GM12878 (cell line): Measurements from ENCODE around the gene TM9SF2. TPM values are rescaled to one million over a fixed set of nuclear protein-coding genes. Genes with fewer than 3 reads are reported as not detected.

Experiments
- BACH1 ChIP-seq: fragments of 450-650 bp; IDR thresholded peaks from 2 replicates; pipeline ENCODE4 v1.6.1; 2017; ENCODE audit warnings: mild to moderate bottlenecking, borderline replicate concordance
- CHD2 ChIP-seq: IDR thresholded peaks from 2 replicates; pipeline ENCODE4 v1.6.1; 2011; ENCODE audit warnings: low read depth, low read length, improper control_type of control experiment, borderline replicate concordance
- EGR1 ChIP-seq, 2 experiments: IDR thresholded peaks; 1 replicate in 1 of 2; 2 replicates in 1 of 2; pipeline ENCODE4 v1.6.1; 2011 to 2012; ENCODE audit warnings: low read depth in 2 of 2, low read length in 2 of 2, borderline replicate concordance in 1 of 2, mild to moderate bottlenecking in 1 of 2, moderate library complexity in 1 of 2
- HDGF ChIP-seq: fragments of 450-650 bp; IDR thresholded peaks from 2 replicates; pipeline ENCODE4 v1.6.1; 2016; ENCODE audit warnings: antibody characterized with exemption
- JUNB ChIP-seq: IDR thresholded peaks from 2 replicates; pipeline ENCODE4 v1.6.1; 2016; ENCODE audit warnings: antibody characterized with exemption, mild to moderate bottlenecking
- NBN ChIP-seq: fragments of 450-650 bp; IDR thresholded peaks from 2 replicates; pipeline ENCODE4 v1.6.1; 2016
- PML ChIP-seq: IDR thresholded peaks from 2 replicates; pipeline ENCODE4 v1.6.1; 2012; ENCODE audit warnings: low read length, inconsistent platforms
- POU2F2 ChIP-seq: IDR thresholded peaks from 3 replicates; pipeline ENCODE4 v1.6.1; 2011; ENCODE audit warnings: low read depth, mild to moderate bottlenecking, low read length, borderline replicate concordance
- RFX5 ChIP-seq: IDR thresholded peaks from 2 replicates; pipeline ENCODE4 v1.6.1; 2011; ENCODE audit warnings: low read depth, low read length, improper control_type of control experiment
- TAF1 ChIP-seq: IDR thresholded peaks from 2 replicates; pipeline ENCODE4 v1.6.1; 2011; ENCODE audit warnings: mild to moderate bottlenecking, low read depth, low read length, borderline replicate concordance
- TCF3 ChIP-seq: IDR thresholded peaks from 2 replicates; pipeline ENCODE4 v1.6.1; 2012; ENCODE audit warnings: low read depth, mild to moderate bottlenecking, low read length, borderline replicate concordance; ENCODE audit not compliant: insufficient read depth
- polyA plus RNA-seq, 11 experiments: library from polyadenylated mRNA; depleted of rRNA in 4 of 11; unstranded in 6 of 11; stranded (reverse) in 5 of 11; fragments of >200 nt; fragmentation: Nextera tagmentation in 4 of 11; fragmentation: Illumina TruSeq in 1 of 11; extraction: Ambion mirVana in 4 of 11; extraction: Trizol in 1 of 11; gene quantifications; 1 replicate in 1 of 11; 2 replicates in 10 of 11; pipeline versions ENCODE4 v1.2.1 to v1.2.3, GENCODE V29; 2011 to 2016; ENCODE audit warnings: inconsistent platforms in 2 of 11, missing spikeins in 2 of 11, low read depth in 1 of 11
- total RNA-seq, 4 experiments: library from RNA; depleted of rRNA in 3 of 4; stranded (reverse); fragments of >200 nt in 3 of 4; fragmentation: Illumina TruSeq in 1 of 4; extraction: Trizol in 1 of 4; gene quantifications; 2 replicates each; pipeline versions ENCODE4 v1.2.1 to v1.2.3, GENCODE V29; 2013 to 2021
- TF ChIP-seq, protein P1 (sequence below): IDR thresholded peaks from 2 replicates; pipeline ENCODE4 v1.6.1; 2012; ENCODE audit warnings: improper control_type of control experiment, low read depth, low read length; ENCODE audit not compliant: insufficient replicate concordance
- TF ChIP-seq, protein P2 (sequence below): fragments of 450-650 bp; IDR thresholded peaks from 2 replicates; pipeline ENCODE4 v1.6.1; 2017; ENCODE audit warnings: mild to moderate bottlenecking, moderate library complexity
- TF ChIP-seq, protein P3 (sequence below): IDR thresholded peaks from 2 replicates; pipeline ENCODE4 v1.6.1; 2011; ENCODE audit warnings: borderline replicate concordance, low read depth, mild to moderate bottlenecking, moderate library complexity, low read length; ENCODE audit not compliant: insufficient read depth, poor library complexity, severe bottlenecking
- TF ChIP-seq, protein P4 (sequence below): fragments of 150-350 bp; IDR thresholded peaks from 2 replicates; pipeline ENCODE4 v1.6.1; 2014; ENCODE audit warnings: mild to moderate bottlenecking, low read depth, low read length

Gene TM9SF2
- total and polyA plus RNA-seq, 10 of the 15 experiments (the other 5 are each of a cell fraction or from before 2014, with no cell fraction given): 34.6 to 128 (median 79.2) TPM

DNA sequence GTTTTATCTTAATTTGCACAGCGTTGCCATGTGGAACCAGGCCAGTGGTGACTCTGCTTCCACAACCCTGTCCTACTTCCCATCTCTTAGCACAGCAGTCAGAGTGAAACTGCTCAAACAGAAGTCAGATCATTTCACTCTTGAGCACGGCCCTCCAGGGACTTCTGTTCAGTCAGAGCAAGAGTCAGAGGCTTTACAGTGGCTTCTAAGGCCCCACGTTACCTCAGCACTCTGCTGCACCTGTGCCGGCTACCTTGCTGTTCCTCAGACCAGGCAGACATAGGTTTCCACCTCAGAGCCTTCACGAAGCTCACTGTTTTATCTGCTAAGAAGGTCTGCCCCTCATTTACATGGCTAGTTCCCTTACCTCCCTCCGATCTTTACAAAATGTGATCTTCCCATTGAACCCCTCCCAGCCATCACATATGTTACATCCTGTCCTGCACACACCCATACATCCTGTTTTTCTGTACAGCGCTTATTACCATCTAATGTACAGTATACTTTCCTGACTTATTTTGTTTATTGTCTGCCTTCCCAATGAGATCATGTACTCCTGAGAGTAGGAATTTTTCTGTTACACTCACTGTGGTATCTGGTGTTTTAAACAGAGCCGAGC, 41.6 kb downstream of the TM9SF2 start (continued):
- TF ChIP-seq, protein P1, sequence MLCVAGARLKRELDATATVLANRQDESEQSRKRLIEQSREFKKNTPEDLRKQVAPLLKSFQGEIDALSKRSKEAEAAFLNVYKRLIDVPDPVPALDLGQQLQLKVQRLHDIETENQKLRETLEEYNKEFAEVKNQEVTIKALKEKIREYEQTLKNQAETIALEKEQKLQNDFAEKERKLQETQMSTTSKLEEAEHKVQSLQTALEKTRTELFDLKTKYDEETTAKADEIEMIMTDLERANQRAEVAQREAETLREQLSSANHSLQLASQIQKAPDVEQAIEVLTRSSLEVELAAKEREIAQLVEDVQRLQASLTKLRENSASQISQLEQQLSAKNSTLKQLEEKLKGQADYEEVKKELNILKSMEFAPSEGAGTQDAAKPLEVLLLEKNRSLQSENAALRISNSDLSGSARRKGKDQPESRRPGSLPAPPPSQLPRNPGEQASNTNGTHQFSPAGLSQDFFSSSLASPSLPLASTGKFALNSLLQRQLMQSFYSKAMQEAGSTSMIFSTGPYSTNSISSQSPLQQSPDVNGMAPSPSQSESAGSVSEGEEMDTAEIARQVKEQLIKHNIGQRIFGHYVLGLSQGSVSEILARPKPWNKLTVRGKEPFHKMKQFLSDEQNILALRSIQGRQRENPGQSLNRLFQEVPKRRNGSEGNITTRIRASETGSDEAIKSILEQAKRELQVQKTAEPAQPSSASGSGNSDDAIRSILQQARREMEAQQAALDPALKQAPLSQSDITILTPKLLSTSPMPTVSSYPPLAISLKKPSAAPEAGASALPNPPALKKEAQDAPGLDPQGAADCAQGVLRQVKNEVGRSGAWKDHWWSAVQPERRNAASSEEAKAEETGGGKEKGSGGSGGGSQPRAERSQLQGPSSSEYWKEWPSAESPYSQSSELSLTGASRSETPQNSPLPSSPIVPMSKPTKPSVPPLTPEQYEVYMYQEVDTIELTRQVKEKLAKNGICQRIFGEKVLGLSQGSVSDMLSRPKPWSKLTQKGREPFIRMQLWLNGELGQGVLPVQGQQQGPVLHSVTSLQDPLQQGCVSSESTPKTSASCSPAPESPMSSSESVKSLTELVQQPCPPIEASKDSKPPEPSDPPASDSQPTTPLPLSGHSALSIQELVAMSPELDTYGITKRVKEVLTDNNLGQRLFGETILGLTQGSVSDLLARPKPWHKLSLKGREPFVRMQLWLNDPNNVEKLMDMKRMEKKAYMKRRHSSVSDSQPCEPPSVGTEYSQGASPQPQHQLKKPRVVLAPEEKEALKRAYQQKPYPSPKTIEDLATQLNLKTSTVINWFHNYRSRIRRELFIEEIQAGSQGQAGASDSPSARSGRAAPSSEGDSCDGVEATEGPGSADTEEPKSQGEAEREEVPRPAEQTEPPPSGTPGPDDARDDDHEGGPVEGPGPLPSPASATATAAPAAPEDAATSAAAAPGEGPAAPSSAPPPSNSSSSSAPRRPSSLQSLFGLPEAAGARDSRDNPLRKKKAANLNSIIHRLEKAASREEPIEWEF: no peak
- peak; percentile 37; the same call in 1 of the 2 replicates for TF ChIP-seq RFX5
- TF ChIP-seq, protein P2, sequence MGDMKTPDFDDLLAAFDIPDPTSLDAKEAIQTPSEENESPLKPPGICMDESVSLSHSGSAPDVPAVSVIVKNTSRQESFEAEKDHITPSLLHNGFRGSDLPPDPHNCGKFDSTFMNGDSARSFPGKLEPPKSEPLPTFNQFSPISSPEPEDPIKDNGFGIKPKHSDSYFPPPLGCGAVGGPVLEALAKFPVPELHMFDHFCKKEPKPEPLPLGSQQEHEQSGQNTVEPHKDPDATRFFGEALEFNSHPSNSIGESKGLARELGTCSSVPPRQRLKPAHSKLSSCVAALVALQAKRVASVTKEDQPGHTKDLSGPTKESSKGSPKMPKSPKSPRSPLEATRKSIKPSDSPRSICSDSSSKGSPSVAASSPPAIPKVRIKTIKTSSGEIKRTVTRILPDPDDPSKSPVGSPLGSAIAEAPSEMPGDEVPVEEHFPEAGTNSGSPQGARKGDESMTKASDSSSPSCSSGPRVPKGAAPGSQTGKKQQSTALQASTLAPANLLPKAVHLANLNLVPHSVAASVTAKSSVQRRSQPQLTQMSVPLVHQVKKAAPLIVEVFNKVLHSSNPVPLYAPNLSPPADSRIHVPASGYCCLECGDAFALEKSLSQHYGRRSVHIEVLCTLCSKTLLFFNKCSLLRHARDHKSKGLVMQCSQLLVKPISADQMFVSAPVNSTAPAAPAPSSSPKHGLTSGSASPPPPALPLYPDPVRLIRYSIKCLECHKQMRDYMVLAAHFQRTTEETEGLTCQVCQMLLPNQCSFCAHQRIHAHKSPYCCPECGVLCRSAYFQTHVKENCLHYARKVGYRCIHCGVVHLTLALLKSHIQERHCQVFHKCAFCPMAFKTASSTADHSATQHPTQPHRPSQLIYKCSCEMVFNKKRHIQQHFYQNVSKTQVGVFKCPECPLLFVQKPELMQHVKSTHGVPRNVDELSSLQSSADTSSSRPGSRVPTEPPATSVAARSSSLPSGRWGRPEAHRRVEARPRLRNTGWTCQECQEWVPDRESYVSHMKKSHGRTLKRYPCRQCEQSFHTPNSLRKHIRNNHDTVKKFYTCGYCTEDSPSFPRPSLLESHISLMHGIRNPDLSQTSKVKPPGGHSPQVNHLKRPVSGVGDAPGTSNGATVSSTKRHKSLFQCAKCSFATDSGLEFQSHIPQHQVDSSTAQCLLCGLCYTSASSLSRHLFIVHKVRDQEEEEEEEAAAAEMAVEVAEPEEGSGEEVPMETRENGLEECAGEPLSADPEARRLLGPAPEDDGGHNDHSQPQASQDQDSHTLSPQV: no peak
- peak; percentile 75 for TF ChIP-seq NBN
- peak; percentile 57; the same call in 1 of the 2 replicates for TF ChIP-seq HDGF
- peak; percentile 50; the same call in 1 of the 2 replicates for TF ChIP-seq TAF1
- TF ChIP-seq BACH1: peak; percentile 92
- peak; percentile 99 for TF ChIP-seq JUNB
- TF ChIP-seq, protein P3, sequence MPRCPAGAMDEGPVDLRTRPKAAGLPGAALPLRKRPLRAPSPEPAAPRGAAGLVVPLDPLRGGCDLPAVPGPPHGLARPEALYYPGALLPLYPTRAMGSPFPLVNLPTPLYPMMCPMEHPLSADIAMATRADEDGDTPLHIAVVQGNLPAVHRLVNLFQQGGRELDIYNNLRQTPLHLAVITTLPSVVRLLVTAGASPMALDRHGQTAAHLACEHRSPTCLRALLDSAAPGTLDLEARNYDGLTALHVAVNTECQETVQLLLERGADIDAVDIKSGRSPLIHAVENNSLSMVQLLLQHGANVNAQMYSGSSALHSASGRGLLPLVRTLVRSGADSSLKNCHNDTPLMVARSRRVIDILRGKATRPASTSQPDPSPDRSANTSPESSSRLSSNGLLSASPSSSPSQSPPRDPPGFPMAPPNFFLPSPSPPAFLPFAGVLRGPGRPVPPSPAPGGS: peak; percentile 93
- peak; percentile 97 for TF ChIP-seq TCF3
- TF ChIP-seq CHD2: peak; percentile 31; the same call in 1 of the 2 replicates
- TF ChIP-seq POU2F2: peak; percentile 92; the same call in 1 of the 3 replicates
- TF ChIP-seq PML: peak; percentile 75
- TF ChIP-seq EGR1 (IDR thresholded peaks at IDR 0.05; ENCODE audit: borderline replicate concordance in 1 of 2, low read depth in 2 of 2, low read length in 2 of 2): peak in 1 of 2 experiments; percentile 58; a peak in 1 of 3 replicates
- TF ChIP-seq, protein P4, sequence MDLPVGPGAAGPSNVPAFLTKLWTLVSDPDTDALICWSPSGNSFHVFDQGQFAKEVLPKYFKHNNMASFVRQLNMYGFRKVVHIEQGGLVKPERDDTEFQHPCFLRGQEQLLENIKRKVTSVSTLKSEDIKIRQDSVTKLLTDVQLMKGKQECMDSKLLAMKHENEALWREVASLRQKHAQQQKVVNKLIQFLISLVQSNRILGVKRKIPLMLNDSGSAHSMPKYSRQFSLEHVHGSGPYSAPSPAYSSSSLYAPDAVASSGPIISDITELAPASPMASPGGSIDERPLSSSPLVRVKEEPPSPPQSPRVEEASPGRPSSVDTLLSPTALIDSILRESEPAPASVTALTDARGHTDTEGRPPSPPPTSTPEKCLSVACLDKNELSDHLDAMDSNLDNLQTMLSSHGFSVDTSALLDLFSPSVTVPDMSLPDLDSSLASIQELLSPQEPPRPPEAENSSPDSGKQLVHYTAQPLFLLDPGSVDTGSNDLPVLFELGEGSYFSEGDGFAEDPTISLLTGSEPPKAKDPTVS: no peak
